ENCODE measurements around the gene NEU1.

DNA sequence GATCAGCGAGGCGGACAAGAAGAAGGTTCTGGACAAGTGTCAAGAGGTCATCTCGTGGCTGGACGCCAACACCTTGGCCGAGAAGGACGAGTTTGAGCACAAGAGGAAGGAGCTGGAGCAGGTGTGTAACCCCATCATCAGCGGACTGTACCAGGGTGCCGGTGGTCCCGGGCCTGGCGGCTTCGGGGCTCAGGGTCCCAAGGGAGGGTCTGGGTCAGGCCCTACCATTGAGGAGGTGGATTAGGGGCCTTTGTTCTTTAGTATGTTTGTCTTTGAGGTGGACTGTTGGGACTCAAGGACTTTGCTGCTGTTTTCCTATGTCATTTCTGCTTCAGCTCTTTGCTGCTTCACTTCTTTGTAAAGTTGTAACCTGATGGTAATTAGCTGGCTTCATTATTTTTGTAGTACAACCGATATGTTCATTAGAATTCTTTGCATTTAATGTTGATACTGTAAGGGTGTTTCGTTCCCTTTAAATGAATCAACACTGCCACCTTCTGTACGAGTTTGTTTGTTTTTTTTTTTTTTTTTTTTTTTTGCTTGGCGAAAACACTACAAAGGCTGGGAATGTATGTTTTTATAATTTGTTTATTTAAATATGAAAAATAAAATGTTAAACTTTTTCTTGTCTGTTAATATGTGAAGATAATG is 32.9 kb downstream of the NEU1 start:
- TF ChIP-seq POLR2A (IDR thresholded peaks at IDR 0.05) (no peak), EP300 (IDR thresholded peaks at IDR 0.05) (no peak)
- TF ChIP-seq, protein P1, sequence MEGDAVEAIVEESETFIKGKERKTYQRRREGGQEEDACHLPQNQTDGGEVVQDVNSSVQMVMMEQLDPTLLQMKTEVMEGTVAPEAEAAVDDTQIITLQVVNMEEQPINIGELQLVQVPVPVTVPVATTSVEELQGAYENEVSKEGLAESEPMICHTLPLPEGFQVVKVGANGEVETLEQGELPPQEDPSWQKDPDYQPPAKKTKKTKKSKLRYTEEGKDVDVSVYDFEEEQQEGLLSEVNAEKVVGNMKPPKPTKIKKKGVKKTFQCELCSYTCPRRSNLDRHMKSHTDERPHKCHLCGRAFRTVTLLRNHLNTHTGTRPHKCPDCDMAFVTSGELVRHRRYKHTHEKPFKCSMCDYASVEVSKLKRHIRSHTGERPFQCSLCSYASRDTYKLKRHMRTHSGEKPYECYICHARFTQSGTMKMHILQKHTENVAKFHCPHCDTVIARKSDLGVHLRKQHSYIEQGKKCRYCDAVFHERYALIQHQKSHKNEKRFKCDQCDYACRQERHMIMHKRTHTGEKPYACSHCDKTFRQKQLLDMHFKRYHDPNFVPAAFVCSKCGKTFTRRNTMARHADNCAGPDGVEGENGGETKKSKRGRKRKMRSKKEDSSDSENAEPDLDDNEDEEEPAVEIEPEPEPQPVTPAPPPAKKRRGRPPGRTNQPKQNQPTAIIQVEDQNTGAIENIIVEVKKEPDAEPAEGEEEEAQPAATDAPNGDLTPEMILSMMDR (IDR thresholded peaks at IDR 0.05): peak in 2 of 4 experiments; percentile 25 to 36
